Thyroid gland (tissue), 4 donors: ENCODE measurements around the gene PIK3CD.

Experiments used
- CTCF ChIP-seq, 6 experiments: fragments of 200-600 bp in 3 of 6; fragments of 450-650 bp in 3 of 6; sonication (generic) in 3 of 6; IDR thresholded peaks; one replicate each; pipeline ENCODE4 v1.5.1; 2016 to 2019; ENCODE audit warnings: antibody characterized with exemption in 6 of 6, mild to moderate bottlenecking in 2 of 6, inconsistent platforms in 1 of 6, moderate library complexity in 1 of 6
- POLR2A ChIP-seq, 2 donors: fragments of 450-650 bp; IDR thresholded peaks; one replicate each; pipeline ENCODE4 v1.6.1; 2017; ENCODE audit warnings: antibody characterized with exemption in 2 of 2, mild to moderate bottlenecking in 2 of 2, moderate library complexity in 1 of 2

- TF ChIP-seq POLR2A (IDR thresholded peaks at IDR 0.05): no peak
- TF ChIP-seq CTCF (IDR thresholded peaks at IDR 0.05): no peak
Measured at GRCh38 chr1:9728451-9729295, 77.1 kb downstream of the PIK3CD start.
